ENCODE results near the gene GAS5.

- TF ChIP-seq TAF1 (conservative IDR thresholded peaks at IDR 0.05) (no peak), CTCF (IDR thresholded peaks at IDR 0.05; ENCODE audit: low read depth, low read length, missing input control) (no peak), REST (IDR thresholded peaks at IDR 0.05) (no peak), HNF4A (conservative IDR thresholded peaks at IDR 0.05) (no peak), ZBTB33 (IDR thresholded peaks at IDR 0.05) (no peak), MAX (IDR thresholded peaks at IDR 0.05) (no peak), ATF3 (IDR thresholded peaks at IDR 0.05) (no peak), YY1 (IDR thresholded peaks at IDR 0.05) (no peak), RXRA (IDR thresholded peaks at IDR 0.05) (no peak), RAD21 (IDR thresholded peaks at IDR 0.05) (no peak), JUND (IDR thresholded peaks at IDR 0.05) (no peak), FOXA2 (IDR thresholded peaks at IDR 0.05) (no peak)
These were observed 19.2 kb upstream of the GAS5 start for GRCh38 chr1:173886746-173887611.

Measured in liver (tissue), 3 donors.